Activated CD4-positive, alpha-beta T cell treated with anti-CD3 and anti-CD28 coated beads, Interleukin-2, Interleukin-6, amounts not matched to agents 100 ng/mL and 50 ng/mL, durations not matched to agents 16 hours and 8 hours (primary cell): ENCODE measurements around the gene TMEM144.

Experiments used
- DNase-seq: peaks from one replicate; pipeline ENCODE4 v3.0.0-alpha.2; 2020

TMEM144 gene

DNA sequence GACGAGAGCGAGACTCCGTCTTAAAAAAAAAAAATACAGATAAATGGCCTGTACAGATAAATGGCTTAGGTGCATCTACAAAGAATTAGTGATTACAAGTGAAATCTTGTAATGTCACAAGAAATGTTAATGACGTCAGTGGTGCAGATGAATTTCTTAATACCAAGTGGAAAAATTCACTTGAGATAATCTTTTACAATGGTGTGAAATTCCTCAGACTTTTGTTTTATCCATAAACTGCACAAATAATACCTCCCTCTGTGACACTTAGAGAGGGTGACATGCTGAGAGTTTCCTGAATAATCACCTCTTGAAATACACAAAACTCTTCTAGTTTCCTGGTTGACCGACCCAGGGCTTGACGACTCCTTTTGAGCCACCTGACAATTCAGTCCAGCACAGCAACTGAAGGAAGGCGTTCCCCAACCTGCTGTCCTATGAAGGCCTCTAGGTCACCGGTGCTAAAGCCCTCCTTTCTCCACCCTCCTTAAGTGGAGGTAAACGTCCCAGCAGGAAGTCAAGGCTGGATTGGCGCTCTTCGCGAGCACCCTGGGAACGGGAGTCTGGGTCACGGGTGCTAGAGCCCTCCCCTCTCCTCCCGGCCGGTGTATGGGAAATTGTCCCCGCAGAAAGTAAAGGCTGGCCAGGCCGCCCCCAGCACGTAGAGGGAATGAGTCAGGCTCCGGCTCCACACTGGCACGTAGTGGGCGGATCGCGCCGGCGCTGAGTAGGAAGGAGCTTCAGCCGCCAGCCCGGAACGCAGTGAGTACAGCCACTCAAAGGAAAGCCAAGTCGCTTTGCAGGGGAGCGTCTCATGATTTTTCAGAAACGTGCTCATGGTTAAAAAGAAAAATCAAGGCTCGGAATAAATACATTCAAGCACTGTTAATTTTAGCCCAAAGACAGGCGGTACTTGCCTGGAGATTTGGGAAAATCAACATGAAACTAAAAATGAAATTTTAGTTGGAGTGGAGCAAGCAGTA, at the start of gene TMEM144:
TSS of gene TMEM144 (plus strand) at position 662 of the 983 bp plus-strand sequence. CDS start 2,182 bp downstream, outside the sequence.
- peak; percentile 48 for DNase-seq

DNA sequence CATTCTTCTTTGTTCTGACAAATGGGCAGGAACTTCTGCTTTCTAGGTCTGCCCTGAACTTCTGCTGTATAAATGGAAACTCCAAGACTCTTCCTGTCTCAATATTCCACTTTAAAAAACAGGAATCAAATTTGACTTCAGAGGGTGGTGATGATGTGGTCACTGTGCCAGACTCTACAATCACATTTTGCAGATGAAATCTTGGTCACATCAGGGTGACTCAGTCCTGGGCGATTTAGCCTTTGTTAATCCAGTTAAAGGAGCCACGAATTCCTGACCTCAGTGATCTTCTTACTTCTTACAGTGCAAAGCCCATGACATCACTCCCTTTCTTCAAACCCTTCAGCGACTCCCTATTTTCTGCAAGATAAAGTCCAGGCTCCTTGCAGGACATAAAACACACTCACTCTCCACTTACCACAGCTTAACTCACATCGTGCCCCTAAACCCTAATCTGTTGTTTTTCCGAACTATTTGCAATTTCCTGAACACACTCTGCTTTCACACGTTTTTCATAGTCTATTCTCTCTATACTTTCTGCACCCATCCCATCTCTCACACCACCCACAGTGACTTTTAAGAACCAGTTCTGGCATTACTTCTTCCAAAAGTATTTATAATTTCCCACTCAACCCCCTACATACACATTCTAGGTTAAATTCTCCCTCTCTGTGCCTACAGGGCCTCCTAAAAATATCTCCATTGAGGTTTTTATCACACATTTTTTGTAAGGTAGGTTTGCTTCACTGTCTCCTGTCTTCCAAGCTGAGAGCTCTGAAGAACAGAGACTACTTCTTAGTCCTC, 48.5 kb upstream of the TMEM144 start:
- DNase-seq: no peak

DNA sequence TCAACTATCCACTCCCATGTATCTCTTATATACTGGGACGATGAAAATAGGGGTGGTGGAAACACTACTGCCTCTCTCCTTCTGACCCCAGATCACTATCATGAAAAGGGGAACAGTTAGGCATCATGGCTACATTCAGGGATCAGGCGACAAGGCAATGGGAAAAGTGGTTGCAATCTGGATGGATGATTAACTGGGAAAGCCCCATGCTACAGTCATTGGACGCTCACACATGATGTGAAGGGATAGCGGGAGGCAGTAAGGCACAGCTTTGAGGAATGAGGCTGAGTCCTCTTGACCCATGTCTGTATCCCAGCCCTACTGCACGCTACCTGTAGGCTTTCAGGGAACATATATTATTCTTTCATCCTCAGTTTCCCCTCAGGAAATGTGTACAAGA, 47.7 kb upstream of the TMEM144 start:
- no peak for DNase-seq

DNA sequence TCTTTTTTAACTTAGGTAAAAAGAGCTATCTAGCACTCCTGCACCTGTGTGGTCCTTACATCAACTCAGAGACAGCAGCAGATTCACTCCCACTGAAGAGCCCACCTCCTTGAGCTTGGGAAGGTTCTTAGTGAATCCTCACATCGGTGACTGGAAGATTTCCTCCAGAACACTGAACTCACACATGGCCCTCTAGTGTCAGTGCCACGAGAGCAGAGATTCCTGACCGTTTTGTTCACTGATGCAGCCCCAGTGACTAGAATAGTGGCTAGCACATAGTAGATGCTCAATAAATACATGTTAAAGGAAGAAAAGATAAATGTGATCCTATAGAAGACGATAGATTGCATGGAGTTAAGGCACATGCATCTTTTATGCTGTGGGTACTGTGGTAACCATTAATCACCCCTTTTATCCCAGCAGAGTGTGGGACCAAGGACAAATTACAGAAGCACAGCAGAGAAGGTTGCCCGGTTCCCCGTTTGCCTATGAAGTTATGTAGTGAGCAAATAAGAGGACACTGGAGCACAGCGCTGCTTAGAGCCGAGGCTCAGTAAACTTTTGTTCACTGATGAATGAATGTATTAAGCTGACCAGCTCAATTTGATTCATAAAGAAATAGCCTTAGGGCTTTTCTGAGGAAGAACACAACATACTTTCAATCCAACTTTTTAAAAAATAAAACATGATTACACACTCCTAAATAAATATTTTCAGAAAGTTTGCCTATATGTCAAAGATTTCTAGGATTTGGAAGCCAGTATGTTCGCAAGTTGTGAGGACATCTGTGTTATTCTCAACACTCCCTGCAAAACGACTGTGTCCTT, 46.1 kb upstream of the TMEM144 start:
- no peak for DNase-seq

DNA sequence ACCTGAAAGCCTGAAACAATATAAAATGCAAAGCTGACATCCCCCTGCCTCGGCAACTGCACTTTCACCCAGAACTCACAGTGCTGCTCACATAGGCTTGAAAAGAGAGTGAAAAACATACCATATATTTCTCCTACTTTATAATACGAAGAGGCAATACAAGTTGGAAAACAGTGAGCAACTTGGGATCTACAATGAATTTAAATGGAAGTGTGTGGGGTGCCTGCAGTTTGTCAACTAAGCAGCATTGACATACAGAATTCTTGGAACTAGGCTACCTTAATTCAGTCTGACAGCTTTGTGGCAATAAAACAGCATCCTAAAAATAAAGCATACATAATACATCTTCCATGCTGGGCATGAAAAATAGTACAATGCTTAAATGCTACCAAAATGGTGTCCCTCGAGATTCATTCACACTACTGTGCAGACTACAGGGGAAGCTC, 45.5 kb upstream of the TMEM144 start:
- DNase-seq: no peak

DNA sequence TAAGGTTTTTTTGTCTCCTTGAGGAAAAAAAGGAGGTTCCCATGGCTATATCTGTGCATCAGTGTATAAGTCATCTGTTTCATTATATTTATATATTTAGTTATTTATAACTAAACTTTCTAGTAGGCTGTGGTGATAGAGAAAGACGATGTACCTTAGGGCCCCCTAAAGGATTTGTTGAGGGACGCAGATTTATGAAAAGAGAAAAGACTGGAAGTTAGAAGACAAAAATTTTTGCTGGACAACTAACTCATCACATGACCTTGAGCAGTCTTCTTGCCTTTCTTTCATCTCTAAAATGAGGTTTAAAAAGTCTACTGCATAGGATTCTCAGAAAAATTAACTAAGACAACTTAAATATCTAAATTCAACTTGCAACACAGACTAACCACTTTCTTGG, 43.6 kb upstream of the TMEM144 start:
- DNase-seq: no peak

DNA sequence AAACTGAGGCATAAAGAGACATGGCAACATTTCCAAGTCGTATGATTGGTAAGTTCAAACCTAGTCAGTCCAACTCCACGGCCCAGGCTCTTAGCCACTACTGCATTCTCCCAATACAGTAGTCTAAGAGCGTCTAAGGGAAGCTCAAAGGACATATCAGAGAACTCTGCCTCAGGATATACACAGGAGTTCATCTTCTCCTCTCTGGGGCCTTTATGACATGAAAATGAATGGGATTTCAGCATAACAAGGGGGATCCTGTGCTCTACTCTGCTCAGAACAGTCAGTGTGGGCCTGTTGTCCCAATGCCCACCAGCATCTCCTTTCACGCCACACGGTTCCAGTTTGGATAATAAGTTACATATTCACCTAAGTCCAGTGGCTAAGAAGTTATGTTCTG, 41.7 kb upstream of the TMEM144 start:
- no peak for DNase-seq

DNA sequence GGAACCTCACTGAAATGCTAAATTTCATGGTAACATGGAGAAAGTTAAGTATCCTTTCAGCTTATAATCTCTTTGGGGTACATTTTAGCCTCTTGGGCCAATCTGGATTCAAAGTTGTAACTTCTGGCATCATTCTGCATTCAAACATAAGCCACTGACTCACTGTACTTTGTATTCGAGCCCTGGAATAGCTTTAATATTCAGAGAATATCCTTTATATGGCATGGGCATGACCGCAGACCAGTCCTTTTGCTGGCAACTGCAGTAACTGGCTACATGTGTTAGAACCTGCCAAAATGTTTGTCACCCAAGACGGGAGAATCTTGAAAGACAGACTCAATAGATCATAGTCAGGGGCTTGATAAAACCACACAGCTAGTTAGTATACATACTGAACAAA, 40.8 kb upstream of the TMEM144 start:
- DNase-seq: no peak

DNA sequence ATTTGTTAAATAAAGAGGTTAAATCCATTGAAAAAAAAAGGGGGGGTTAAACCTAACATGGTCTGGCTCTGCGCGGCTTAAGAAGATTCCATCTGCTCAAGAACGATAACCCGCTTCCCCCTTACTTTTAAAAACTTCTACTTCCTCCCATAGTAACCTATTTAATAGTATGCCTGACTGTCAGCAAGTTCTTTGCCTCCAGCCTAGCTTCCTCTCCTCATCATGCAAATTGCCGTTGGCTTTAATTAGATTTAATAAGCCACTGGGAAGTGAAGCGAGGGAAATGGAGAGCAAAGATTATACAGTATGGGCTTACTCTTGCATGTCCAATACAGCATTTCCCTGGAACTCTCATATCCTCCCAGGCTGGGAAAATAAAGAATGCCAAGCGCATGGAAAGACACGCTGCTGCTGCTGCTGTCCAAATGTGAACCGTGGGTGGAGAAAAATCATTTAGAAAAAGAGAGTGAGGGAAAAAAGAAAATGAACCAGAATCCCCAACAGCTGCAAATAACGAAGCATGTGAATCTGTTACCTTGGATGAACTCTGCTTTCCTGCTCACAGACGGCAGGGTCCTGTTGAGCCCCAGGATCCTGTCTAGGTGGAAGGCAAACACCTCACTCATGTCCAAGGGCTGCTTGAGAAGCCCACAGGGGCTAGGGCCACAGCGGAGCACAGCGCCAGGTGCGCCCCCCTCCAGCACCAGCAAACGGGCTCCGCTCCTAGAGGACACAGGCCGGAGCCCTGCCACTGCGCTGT, 40.2 kb upstream of the TMEM144 start:
- no peak for DNase-seq

GRCh38 chr4:158170691-158171561, 39.4 kb upstream of the TMEM144 start:
- peak; percentile 33 for DNase-seq

DNA sequence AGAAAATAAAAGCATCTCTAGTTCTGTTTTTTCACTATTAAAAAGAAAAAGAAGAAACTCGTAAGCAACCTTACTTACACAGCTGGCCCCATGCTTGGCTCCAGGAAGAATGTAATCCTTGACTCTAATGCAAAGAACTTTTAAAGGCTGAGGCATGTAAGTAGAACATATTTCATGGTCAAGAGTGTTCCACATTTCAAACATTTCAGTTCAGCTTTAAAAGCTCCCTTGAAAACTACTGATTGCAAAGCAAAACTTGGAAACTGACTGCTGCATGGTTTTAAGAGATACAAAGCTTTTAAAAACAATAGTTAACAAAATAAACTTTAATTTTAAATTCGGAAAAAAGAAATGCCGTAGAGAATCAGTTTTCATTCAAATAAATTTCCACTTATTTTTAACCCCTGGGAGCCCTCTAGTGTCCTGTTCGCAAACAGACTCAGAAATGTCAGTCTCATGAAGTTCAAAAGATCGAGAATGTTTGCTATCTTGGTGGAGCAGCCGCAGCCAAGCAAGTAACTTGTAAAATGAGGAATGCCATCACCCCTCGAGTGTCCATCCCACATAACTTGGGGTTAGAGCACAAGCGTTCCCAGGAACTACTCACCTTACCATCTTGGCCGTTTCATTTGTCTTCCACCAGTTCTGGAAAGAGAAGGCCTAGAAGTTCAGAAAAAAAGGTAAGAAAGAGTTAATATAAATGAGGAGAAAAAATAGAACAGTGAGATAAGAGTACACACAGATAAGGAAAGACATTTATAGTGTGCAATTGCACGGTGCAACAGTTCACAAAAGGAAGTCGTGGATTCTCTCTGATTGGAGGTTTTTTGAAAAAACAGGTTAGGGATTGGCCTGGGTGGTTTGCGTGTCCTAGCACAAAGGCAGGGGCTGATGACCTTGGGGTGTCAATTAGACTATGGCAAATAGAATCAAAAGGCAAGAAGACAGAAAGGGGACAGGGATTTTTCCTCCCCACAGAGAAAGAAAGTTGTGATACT, 37.7 kb upstream of the TMEM144 start, which contains the start of gene GASK1B:
TSS of gene GASK1B (minus strand) at position 765 of the 998 bp plus-strand sequence. CDS start 1,650 bp downstream, outside the sequence.
- peak; percentile 27 for DNase-seq

- DNase-seq: no peak
These were observed 34.2 kb upstream of the TMEM144 start for GRCh38 chr4:158176108-158176507.

DNA sequence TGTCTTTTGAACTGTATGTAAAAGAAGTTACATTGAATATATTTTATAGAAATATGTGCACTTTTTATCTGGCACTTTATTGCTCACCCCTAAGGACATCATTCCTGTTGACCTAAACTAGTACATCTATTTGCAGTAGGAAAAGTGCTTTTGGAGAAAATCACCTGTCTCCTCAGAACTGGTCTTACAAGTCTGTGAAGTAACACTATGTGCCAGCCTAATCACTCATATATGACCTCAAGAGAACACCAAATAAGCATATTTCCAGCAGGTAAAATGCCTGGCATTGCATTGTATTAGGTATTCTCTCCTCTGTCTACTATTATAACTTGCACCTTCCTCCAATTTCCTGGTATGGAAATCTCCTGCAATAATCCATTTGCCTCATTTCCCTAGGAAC, 33.5 kb upstream of the TMEM144 start:
- no peak for DNase-seq

- no peak for DNase-seq
These were observed 30.8 kb upstream of the TMEM144 start for GRCh38 chr4:158179465-158179864.

- DNase-seq: no peak
These were observed 28.4 kb upstream of the TMEM144 start for GRCh38 chr4:158181906-158182305.

GRCh38 chr4:158182736-158183135, 27.6 kb upstream of the TMEM144 start:
- DNase-seq: no peak

DNA sequence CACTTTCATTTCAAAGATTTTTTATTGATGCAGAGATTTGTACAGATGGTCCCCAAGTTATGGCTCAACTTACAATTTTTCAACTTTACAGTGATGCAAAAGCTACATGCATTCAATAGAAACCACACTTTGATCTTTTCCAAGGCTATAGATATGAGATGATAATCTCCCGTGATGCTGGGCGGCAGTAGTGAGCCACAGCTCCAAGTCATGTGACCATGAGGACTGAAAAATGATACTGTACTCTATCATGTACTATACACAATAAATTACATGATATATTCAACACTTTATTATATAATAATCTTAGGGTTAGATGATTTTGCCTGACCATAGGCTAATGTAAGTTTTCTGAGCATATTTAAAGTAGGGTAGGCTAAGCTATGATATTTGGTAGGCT, 23.5 kb upstream of the TMEM144 start:
- no peak for DNase-seq

DNA sequence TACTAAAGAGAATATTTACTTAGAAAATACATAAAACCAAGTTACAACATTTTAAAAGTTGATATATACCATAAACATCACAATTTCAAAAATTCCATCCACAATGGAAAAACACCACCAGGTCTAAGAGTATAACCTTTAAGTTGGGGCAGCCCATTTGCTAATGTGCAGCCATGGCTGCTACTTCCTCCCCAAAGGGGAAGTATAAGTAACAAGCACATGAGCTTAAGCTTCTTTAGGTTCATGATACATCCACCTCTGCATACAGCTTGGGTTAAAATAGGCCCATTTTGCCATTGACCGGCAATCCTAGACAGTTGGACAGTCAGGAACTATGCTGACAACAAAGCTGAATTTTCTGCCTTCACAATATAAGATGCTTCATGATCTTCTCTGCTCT, 20.9 kb upstream of the TMEM144 start:
- DNase-seq: no peak

GRCh38 chr4:158190718-158191117, 19.6 kb upstream of the TMEM144 start:
- no peak for DNase-seq
